ENCODE measurements around the gene KRT73. TPM values are rescaled to one million over a fixed set of nuclear protein-coding genes. Genes with fewer than 3 reads are reported as not detected.

Gene KRT73
- total RNA-seq, 1 experiment from 2014 or later = not detected

- no peak for DNase-seq (ENCODE audit: extremely low read depth, low read depth)
Measured at GRCh38 chr12:52646613-52647012, 28.3 kb upstream of the KRT73 start.

- no peak for DNase-seq (ENCODE audit: extremely low read depth, low read depth)
Measured at GRCh38 chr12:52645982-52646381, 27.6 kb upstream of the KRT73 start.

GRCh38 chr12:52645120-52645761, 26.9 kb upstream of the KRT73 start:
- DNase-seq (ENCODE audit: extremely low read depth, low read depth) = no peak

- no peak for DNase-seq (ENCODE audit: extremely low read depth, low read depth)
Measured at GRCh38 chr12:52644078-52644415, 25.7 kb upstream of the KRT73 start.

GRCh38 chr12:52643233-52644077, 25.1 kb upstream of the KRT73 start:
- no peak for DNase-seq (ENCODE audit: extremely low read depth, low read depth)

- no peak for DNase-seq (ENCODE audit: extremely low read depth, low read depth)
Measured at GRCh38 chr12:52641468-52641867, 23.1 kb upstream of the KRT73 start.

GRCh38 chr12:52637299-52637698, 18.9 kb upstream of the KRT73 start:
- DNase-seq (ENCODE audit: extremely low read depth, low read depth) = no peak

- no peak for DNase-seq (ENCODE audit: extremely low read depth, low read depth)
Measured at GRCh38 chr12:52636592-52637258, 18.4 kb upstream of the KRT73 start.

- DNase-seq (ENCODE audit: extremely low read depth, low read depth) = no peak
Measured at GRCh38 chr12:52636189-52636588, 17.8 kb upstream of the KRT73 start.

GRCh38 chr12:52634266-52635056, 16.1 kb upstream of the KRT73 start:
- no peak for DNase-seq (ENCODE audit: extremely low read depth, low read depth)

GRCh38 chr12:52633383-52633782, 15.0 kb upstream of the KRT73 start:
- DNase-seq (ENCODE audit: extremely low read depth, low read depth) = no peak

GRCh38 chr12:52632656-52633055, 14.3 kb upstream of the KRT73 start:
- DNase-seq (ENCODE audit: extremely low read depth, low read depth) = no peak

GRCh38 chr12:52631676-52632459, 13.5 kb upstream of the KRT73 start:
- DNase-seq (ENCODE audit: extremely low read depth, low read depth) = no peak

- no peak for DNase-seq (ENCODE audit: extremely low read depth, low read depth)
Measured at GRCh38 chr12:52631264-52631663, 12.9 kb upstream of the KRT73 start.

- DNase-seq (ENCODE audit: extremely low read depth, low read depth) = no peak
Measured at GRCh38 chr12:52630599-52631200, 12.3 kb upstream of the KRT73 start.

GRCh38 chr12:52630008-52630500, 11.7 kb upstream of the KRT73 start:
- no peak for DNase-seq (ENCODE audit: extremely low read depth, low read depth)

- DNase-seq (ENCODE audit: extremely low read depth, low read depth) = no peak
Measured at GRCh38 chr12:52629281-52630007, 11.1 kb upstream of the KRT73 start.

GRCh38 chr12:52628841-52629240, 10.5 kb upstream of the KRT73 start:
- no peak for DNase-seq (ENCODE audit: extremely low read depth, low read depth)

- no peak for DNase-seq (ENCODE audit: extremely low read depth, low read depth)
Measured at GRCh38 chr12:52628111-52628507, 9.8 kb upstream of the KRT73 start.

All from NCI-H460 (cell line).